Loucy (cell line): ENCODE data around the gene ACADS.

ENCODE experiments used
- H2AFZ ChIP-seq: fragments of 200-600 bp; sonication (generic); 2 replicates; pipeline ENCODE4 v1.6.0; 2016; ENCODE audit warnings: antibody characterized with exemption, mild to moderate bottlenecking, low read length, moderate library complexity
- H3F3A ChIP-seq: fragments of 200-600 bp; 2 replicates; pipeline ENCODE4 v1.6.0; 2016; ENCODE audit warnings: antibody characterized with exemption, low read depth, mild to moderate bottlenecking
- H3K27me3 ChIP-seq: fragments of 200-600 bp; sonication (generic); 2 replicates; pipeline ENCODE4 v1.6.1; 2014; ENCODE audit warnings: low read length, mild to moderate bottlenecking; ENCODE audit not compliant: insufficient read depth, poor library complexity, severe bottlenecking
- H3K36me3 ChIP-seq: fragments of 200-600 bp; sonication (generic); 2 replicates; pipeline ENCODE4 v1.6.1; 2016; ENCODE audit warnings: low read length; ENCODE audit not compliant: insufficient read depth
- H3K4me1 ChIP-seq: fragments of 200-600 bp; sonication (generic); 2 replicates; pipeline ENCODE4 v1.5.1; 2014; ENCODE audit warnings: low read length, mild to moderate bottlenecking; ENCODE audit not compliant: insufficient read depth, poor library complexity, severe bottlenecking
- H3K4me2 ChIP-seq: fragments of 200-600 bp; sonication (generic); 2 replicates; pipeline ENCODE4 v1.6.0; 2014; ENCODE audit warnings: antibody characterized with exemption, low read length, low read depth, mild to moderate bottlenecking; ENCODE audit not compliant: poor library complexity, severe bottlenecking
- H3K4me3 ChIP-seq: fragments of 200-600 bp; sonication (generic); 2 replicates; pipeline ENCODE4 v1.5.1; 2014; ENCODE audit warnings: low read length, mild to moderate bottlenecking, mixed read lengths; ENCODE audit not compliant: poor library complexity, severe bottlenecking
- H3K79me2 ChIP-seq: fragments of 200-600 bp; sonication (generic); 2 replicates; pipeline ENCODE4 v1.6.1; 2014; ENCODE audit warnings: low read length; ENCODE audit not compliant: insufficient read depth
- H3K9ac ChIP-seq: fragments of 200-600 bp; sonication (generic); 2 replicates; pipeline ENCODE4 v1.6.0; 2014; ENCODE audit warnings: mild to moderate bottlenecking, low read depth, low read length, moderate library complexity; ENCODE audit not compliant: poor library complexity, severe bottlenecking
- H3K9me2 ChIP-seq: fragments of 200-600 bp; sonication (generic); replicated peaks from 2 replicates; pipeline ENCODE4 v1.6.1; 2016; ENCODE audit warnings: low read depth, low read length, mixed read lengths
- H3K9me3 ChIP-seq: fragments of 200-600 bp; sonication (generic); 2 replicates; pipeline ENCODE4 v1.6.1; 2014; ENCODE audit warnings: mild to moderate bottlenecking, antibody characterized with exemption, low read length, low read depth; ENCODE audit not compliant: insufficient read depth
- H4K20me1 ChIP-seq: fragments of 200-600 bp; sonication (generic); 2 replicates; pipeline ENCODE4 v1.6.0; 2014; ENCODE audit warnings: antibody characterized with exemption, low read length, mild to moderate bottlenecking; ENCODE audit not compliant: insufficient read depth, poor library complexity, severe bottlenecking
- CTCF ChIP-seq: fragments of 200-600 bp; sonication (generic); conservative IDR thresholded peaks from 2 replicates; pipeline ENCODE4 v1.5.1; 2014; ENCODE audit warnings: mild to moderate bottlenecking, antibody characterized with exemption, low read length
- EZH2phosphoT487 ChIP-seq: fragments of 200-600 bp; IDR thresholded peaks from 2 replicates; pipeline ENCODE4 v1.6.1; 2018; ENCODE audit warnings: antibody characterized with exemption, mild to moderate bottlenecking, moderate library complexity, borderline replicate concordance

ACADS gene

GRCh38 chr12:120757226-120757742 lies 31.7 kb downstream of the ACADS start:
- Histone ChIP-seq H3K9ac (no peak overlapping the region), H3K27me3 (no peaks in the 10 kb centered on the region), H3K9me2 (no peaks in the 10 kb centered on the region), H4K20me1 (no peaks in the 10 kb centered on the region), H2AFZ (no peak overlapping the region), H3K9me3 (no peaks in the 10 kb centered on the region), H3F3A (no peaks in the 10 kb centered on the region), H3K4me3 (no peak overlapping the region), H3K36me3 (peaks cover 25% of the 10 kb centered on the region; the same call in 1 of the 2 replicates), H3K4me1 (no peaks in the 10 kb centered on the region), H3K4me2 (no peak overlapping the region), H3K79me2 (no peaks in the 10 kb centered on the region)
- TF ChIP-seq CTCF (no peak), EZH2phosphoT487 (no peak)

- H2AFZ ChIP-seq = no peak overlapping the region
These were observed 32.3 kb downstream of the ACADS start for GRCh38 chr12:120757949-120758348.

GRCh38 chr12:120758798-120759590 lies 33.4 kb downstream of the ACADS start:
- H3K79me2 ChIP-seq = no peaks in the 10 kb centered on the region
- no peaks in the 10 kb centered on the region for H3K9me2 ChIP-seq
- H3K9ac ChIP-seq = no peak overlapping the region
- no peaks in the 10 kb centered on the region for H3F3A ChIP-seq
- H3K4me3 ChIP-seq = no peak overlapping the region
- no peaks in the 10 kb centered on the region for H3K9me3 ChIP-seq
- peaks cover 39% of the 10 kb centered on the region; the same call in 1 of the 2 replicates for H3K36me3 ChIP-seq
- H3K4me1 ChIP-seq = no peaks in the 10 kb centered on the region
- no peaks in the 10 kb centered on the region for H3K27me3 ChIP-seq
- no peak for TF ChIP-seq EZH2phosphoT487
- TF ChIP-seq CTCF = no peak
- H4K20me1 ChIP-seq = no peaks in the 10 kb centered on the region
- no peak overlapping the region for H3K4me2 ChIP-seq
- H2AFZ ChIP-seq = no peak overlapping the region

More at GRCh38 chr12:120757949-120758348, 32.3 kb downstream of the ACADS start:
- H3K27me3 ChIP-seq = no peaks in the 10 kb centered on the region
- no peak overlapping the region for H3K4me2 ChIP-seq
- H3K79me2 ChIP-seq = no peaks in the 10 kb centered on the region
- no peaks in the 10 kb centered on the region for H3K4me1 ChIP-seq
- no peak overlapping the region for H3K4me3 ChIP-seq
- no peak overlapping the region for H3K9ac ChIP-seq
- H3K36me3 ChIP-seq = peaks cover 30% of the 10 kb centered on the region; the same call in 1 of the 2 replicates
- no peaks in the 10 kb centered on the region for H4K20me1 ChIP-seq
- H3F3A ChIP-seq = no peaks in the 10 kb centered on the region
- TF ChIP-seq EZH2phosphoT487 (no peak), CTCF (no peak)
- no peaks in the 10 kb centered on the region for H3K9me3 ChIP-seq
- no peaks in the 10 kb centered on the region for H3K9me2 ChIP-seq
